ENCODE results near the gene CACNB1.

DNA sequence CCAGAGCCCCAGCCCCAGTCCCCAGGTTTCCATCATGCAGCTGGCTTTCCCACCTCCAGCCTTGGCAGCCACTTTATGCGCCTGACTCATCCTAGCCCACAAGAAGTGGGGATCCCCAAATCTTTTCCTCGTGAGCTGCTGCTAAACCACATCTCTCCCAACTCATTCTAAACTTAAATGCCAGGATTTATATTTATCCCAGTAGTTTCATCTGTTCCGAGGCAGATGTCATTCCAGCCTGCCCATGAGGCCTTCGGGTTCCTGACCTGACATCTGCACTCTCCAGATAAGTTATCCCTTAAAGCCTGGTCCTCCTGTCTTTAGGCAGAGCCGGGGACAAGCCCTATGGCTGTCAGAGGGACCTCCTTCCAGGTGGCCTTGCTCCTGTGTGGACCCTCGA lies 62.6 kb downstream of the CACNB1 start:
- TF ChIP-seq, protein P1, sequence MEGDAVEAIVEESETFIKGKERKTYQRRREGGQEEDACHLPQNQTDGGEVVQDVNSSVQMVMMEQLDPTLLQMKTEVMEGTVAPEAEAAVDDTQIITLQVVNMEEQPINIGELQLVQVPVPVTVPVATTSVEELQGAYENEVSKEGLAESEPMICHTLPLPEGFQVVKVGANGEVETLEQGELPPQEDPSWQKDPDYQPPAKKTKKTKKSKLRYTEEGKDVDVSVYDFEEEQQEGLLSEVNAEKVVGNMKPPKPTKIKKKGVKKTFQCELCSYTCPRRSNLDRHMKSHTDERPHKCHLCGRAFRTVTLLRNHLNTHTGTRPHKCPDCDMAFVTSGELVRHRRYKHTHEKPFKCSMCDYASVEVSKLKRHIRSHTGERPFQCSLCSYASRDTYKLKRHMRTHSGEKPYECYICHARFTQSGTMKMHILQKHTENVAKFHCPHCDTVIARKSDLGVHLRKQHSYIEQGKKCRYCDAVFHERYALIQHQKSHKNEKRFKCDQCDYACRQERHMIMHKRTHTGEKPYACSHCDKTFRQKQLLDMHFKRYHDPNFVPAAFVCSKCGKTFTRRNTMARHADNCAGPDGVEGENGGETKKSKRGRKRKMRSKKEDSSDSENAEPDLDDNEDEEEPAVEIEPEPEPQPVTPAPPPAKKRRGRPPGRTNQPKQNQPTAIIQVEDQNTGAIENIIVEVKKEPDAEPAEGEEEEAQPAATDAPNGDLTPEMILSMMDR (IDR thresholded peaks at IDR 0.05) = no peak
- TF ChIP-seq EP300 (IDR thresholded peaks at IDR 0.05) (no peak), POLR2A (IDR thresholded peaks at IDR 0.05) (no peak), POLR2AphosphoS5 (IDR thresholded peaks at IDR 0.05) (no peak)
